ENCODE data around the gene CLK1. TPM values are rescaled to one million over a fixed set of nuclear protein-coding genes. Genes with fewer than 3 reads are reported as not detected.

Gene CLK1
- total and polyA plus RNA-seq, 2 of the 13 experiments (the other 11 are each of a cell fraction or from before 2014, with no cell fraction given): 66.6 to 101 TPM

GRCh38 chr2:200812122-200813022, 52.1 kb downstream of the CLK1 start (continued):
- TF ChIP-seq, protein P1, sequence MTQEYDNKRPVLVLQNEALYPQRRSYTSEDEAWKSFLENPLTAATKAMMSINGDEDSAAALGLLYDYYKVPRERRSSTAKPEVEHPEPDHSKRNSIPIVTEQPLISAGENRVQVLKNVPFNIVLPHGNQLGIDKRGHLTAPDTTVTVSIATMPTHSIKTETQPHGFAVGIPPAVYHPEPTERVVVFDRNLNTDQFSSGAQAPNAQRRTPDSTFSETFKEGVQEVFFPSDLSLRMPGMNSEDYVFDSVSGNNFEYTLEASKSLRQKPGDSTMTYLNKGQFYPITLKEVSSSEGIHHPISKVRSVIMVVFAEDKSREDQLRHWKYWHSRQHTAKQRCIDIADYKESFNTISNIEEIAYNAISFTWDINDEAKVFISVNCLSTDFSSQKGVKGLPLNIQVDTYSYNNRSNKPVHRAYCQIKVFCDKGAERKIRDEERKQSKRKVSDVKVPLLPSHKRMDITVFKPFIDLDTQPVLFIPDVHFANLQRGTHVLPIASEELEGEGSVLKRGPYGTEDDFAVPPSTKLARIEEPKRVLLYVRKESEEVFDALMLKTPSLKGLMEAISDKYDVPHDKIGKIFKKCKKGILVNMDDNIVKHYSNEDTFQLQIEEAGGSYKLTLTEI (CRISPR knock-in tag; conservative IDR thresholded peaks at IDR 0.05): no peak
- no peak for TF ChIP-seq ZNF788 (CRISPR knock-in tag; IDR thresholded peaks at IDR 0.05; ENCODE audit: borderline replicate concordance)
- TF ChIP-seq HNRNPUL1 (IDR thresholded peaks at IDR 0.05; ENCODE audit: low read depth, low read length): peak; percentile 60; the same call in 1 of the 2 replicates
- no peak for TF ChIP-seq ZNF790 (CRISPR knock-in tag; IDR thresholded peaks at IDR 0.05; ENCODE audit: borderline replicate concordance)
- TF ChIP-seq, protein P2, sequence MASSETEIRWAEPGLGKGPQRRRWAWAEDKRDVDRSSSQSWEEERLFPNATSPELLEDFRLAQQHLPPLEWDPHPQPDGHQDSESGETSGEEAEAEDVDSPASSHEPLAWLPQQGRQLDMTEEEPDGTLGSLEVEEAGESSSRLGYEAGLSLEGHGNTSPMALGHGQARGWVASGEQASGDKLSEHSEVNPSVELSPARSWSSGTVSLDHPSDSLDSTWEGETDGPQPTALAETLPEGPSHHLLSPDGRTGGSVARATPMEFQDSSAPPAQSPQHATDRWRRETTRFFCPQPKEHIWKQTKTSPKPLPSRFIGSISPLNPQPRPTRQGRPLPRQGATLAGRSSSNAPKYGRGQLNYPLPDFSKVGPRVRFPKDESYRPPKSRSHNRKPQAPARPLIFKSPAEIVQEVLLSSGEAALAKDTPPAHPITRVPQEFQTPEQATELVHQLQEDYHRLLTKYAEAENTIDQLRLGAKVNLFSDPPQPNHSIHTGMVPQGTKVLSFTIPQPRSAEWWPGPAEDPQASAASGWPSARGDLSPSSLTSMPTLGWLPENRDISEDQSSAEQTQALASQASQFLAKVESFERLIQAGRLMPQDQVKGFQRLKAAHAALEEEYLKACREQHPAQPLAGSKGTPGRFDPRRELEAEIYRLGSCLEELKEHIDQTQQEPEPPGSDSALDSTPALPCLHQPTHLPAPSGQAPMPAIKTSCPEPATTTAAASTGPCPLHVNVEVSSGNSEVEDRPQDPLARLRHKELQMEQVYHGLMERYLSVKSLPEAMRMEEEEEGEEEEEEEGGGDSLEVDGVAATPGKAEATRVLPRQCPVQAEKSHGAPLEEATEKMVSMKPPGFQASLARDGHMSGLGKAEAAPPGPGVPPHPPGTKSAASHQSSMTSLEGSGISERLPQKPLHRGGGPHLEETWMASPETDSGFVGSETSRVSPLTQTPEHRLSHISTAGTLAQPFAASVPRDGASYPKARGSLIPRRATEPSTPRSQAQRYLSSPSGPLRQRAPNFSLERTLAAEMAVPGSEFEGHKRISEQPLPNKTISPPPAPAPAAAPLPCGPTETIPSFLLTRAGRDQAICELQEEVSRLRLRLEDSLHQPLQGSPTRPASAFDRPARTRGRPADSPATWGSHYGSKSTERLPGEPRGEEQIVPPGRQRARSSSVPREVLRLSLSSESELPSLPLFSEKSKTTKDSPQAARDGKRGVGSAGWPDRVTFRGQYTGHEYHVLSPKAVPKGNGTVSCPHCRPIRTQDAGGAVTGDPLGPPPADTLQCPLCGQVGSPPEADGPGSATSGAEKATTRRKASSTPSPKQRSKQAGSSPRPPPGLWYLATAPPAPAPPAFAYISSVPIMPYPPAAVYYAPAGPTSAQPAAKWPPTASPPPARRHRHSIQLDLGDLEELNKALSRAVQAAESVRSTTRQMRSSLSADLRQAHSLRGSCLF (CRISPR knock-in tag; IDR thresholded peaks at IDR 0.05; ENCODE audit: borderline replicate concordance): no peak
- no peak for TF ChIP-seq REPIN1 (CRISPR knock-in tag; IDR thresholded peaks at IDR 0.05; ENCODE audit: borderline replicate concordance, low read depth)
- TF ChIP-seq POGZ (CRISPR knock-in tag; IDR thresholded peaks at IDR 0.05): no peak; the same call in 1 of the 2 replicates
- no peak for TF ChIP-seq ZBTB44 (CRISPR knock-in tag; IDR thresholded peaks at IDR 0.05)
- no peak for TF ChIP-seq REXO4 (CRISPR knock-in tag; IDR thresholded peaks at IDR 0.05; ENCODE audit: borderline replicate concordance)
- TF ChIP-seq, protein P3, sequence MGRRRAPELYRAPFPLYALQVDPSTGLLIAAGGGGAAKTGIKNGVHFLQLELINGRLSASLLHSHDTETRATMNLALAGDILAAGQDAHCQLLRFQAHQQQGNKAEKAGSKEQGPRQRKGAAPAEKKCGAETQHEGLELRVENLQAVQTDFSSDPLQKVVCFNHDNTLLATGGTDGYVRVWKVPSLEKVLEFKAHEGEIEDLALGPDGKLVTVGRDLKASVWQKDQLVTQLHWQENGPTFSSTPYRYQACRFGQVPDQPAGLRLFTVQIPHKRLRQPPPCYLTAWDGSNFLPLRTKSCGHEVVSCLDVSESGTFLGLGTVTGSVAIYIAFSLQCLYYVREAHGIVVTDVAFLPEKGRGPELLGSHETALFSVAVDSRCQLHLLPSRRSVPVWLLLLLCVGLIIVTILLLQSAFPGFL (CRISPR knock-in tag; IDR thresholded peaks at IDR 0.05): no peak
- 0 out of 2 replicates have a peak, but pooled peaks have one; percentile 59 for TF ChIP-seq ZNF879 (CRISPR knock-in tag; IDR thresholded peaks at IDR 0.05)
- TF ChIP-seq ZZZ3 (CRISPR knock-in tag; IDR thresholded peaks at IDR 0.05; ENCODE audit: borderline replicate concordance): no peak
- TF ChIP-seq, protein P4, sequence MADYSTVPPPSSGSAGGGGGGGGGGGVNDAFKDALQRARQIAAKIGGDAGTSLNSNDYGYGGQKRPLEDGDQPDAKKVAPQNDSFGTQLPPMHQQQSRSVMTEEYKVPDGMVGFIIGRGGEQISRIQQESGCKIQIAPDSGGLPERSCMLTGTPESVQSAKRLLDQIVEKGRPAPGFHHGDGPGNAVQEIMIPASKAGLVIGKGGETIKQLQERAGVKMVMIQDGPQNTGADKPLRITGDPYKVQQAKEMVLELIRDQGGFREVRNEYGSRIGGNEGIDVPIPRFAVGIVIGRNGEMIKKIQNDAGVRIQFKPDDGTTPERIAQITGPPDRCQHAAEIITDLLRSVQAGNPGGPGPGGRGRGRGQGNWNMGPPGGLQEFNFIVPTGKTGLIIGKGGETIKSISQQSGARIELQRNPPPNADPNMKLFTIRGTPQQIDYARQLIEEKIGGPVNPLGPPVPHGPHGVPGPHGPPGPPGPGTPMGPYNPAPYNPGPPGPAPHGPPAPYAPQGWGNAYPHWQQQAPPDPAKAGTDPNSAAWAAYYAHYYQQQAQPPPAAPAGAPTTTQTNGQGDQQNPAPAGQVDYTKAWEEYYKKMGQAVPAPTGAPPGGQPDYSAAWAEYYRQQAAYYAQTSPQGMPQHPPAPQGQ (CRISPR knock-in tag; IDR thresholded peaks at IDR 0.05; ENCODE audit: borderline replicate concordance): 0 out of 2 replicates have a peak, but pooled peaks have one; percentile 69
- no peak for TF ChIP-seq ZNF7 (CRISPR knock-in tag; IDR thresholded peaks at IDR 0.05)
- 0 out of 2 replicates have a peak, but pooled peaks have one; percentile 11 for TF ChIP-seq ZNF709 (CRISPR knock-in tag; IDR thresholded peaks at IDR 0.05)
